Activated CD8-positive, alpha-beta memory T cell treated with anti-CD3 and anti-CD28 coated beads, Interleukin-2, amount 10 ng/mL, durations not matched to agents 7 days and 5 days (primary cell): ENCODE data around the gene USH2A. TPM values are rescaled to one million over a fixed set of nuclear protein-coding genes. Genes with fewer than 3 reads are reported as not detected.
"Not testable (repeated sequence)": the region's sequence is repeated elsewhere in the genome, so short reads cannot be mapped to it uniquely, and the experiment has no call there.

ENCODE experiments used
- ATAC-seq: fragments of 150-1000 bp; cut with Tn5 transposase; one replicate; pipeline ENCODE4 v1.10.0; 2021; ENCODE audit warnings: moderate library complexity
- CTCF ChIA-PET: fragments of 350-600 bp; sonication (Branson Sonifier 250); formaldehyde crosslinking; loops from one replicate; lab custom pipeline; 2021; ENCODE audit warnings: antibody characterized with exemption; lab: Charles Lee
- DNase-seq: peaks from one replicate; pipeline ENCODE4 v3.0.0-alpha.2; 2020
- H3K27ac Mint-ChIP-seq: one replicate; pipeline ENCODE4 v1.8.0; 2021; ENCODE audit warnings: mild to moderate bottlenecking, mixed read lengths
- H3K27me3 Mint-ChIP-seq: one replicate; pipeline ENCODE4 v1.8.0; 2021; ENCODE audit warnings: mixed read lengths
- H3K36me3 Mint-ChIP-seq: one replicate; pipeline ENCODE4 v1.8.0; 2021; ENCODE audit warnings: mild to moderate bottlenecking, mixed read lengths
- H3K4me1 Mint-ChIP-seq: one replicate; pipeline ENCODE4 v1.8.0; 2021; ENCODE audit warnings: mixed read lengths
- H3K4me3 Mint-ChIP-seq: one replicate; pipeline ENCODE4 v1.8.0; 2021; ENCODE audit warnings: mild to moderate bottlenecking, moderate library complexity, mixed read lengths
- H3K9me3 Mint-ChIP-seq: one replicate; pipeline ENCODE4 v1.8.0; 2022; ENCODE audit warnings: low read depth, mixed read lengths
- total RNA-seq, 2 experiments: library from RNA; stranded (reverse); gene quantifications; one replicate each; pipeline ENCODE4 v1.2.3, GENCODE V29; 2021

USH2A gene
- total RNA-seq, 2 experiments from 2014 or later = not detected

GRCh38 chr1:216154063-216154462, 269.2 kb downstream of the USH2A start:
- Mint-ChIP-seq H3K4me3 (no peak overlapping the region), H3K9me3 (peaks cover 5% of the 10 kb centered on the region), H3K4me1 (no peaks in the 10 kb centered on the region), H3K36me3 (no peaks in the 10 kb centered on the region), H3K27ac (no peak overlapping the region), H3K27me3 (no peaks in the 10 kb centered on the region)
- CTCF ChIA-PET = no interaction called here
- no peak for DNase-seq
- no peak for ATAC-seq

GRCh38 chr1:216153130-216153529, 270.1 kb downstream of the USH2A start:
- Mint-ChIP-seq H3K27ac (no peak overlapping the region), H3K36me3 (no peaks in the 10 kb centered on the region), H3K4me1 (no peaks in the 10 kb centered on the region), H3K4me3 (no peak overlapping the region), H3K9me3 (peaks cover 5% of the 10 kb centered on the region), H3K27me3 (no peaks in the 10 kb centered on the region)
- CTCF ChIA-PET = no interaction called here
- no peak for DNase-seq
- no peak for ATAC-seq

GRCh38 chr1:216145451-216146018, 277.7 kb downstream of the USH2A start:
- DNase-seq, H3K4me3 Mint-ChIP-seq, H3K4me1 Mint-ChIP-seq, CTCF ChIA-PET, H3K36me3 Mint-ChIP-seq, H3K27me3 Mint-ChIP-seq, ATAC-seq, H3K27ac Mint-ChIP-seq, H3K9me3 Mint-ChIP-seq: not testable (repeated sequence)

GRCh38 chr1:216144661-216145450, 278.4 kb downstream of the USH2A start:
- Mint-ChIP-seq H3K27ac (no peak overlapping the region), H3K27me3 (no peaks in the 10 kb centered on the region), H3K4me1 (no peaks in the 10 kb centered on the region), H3K36me3 (no peaks in the 10 kb centered on the region), H3K9me3 (no peaks in the 10 kb centered on the region), H3K4me3 (no peak overlapping the region)
- CTCF ChIA-PET = no interaction called here
- ATAC-seq (no peak), DNase-seq (no peak)

- Mint-ChIP-seq H3K27me3 (no peaks in the 10 kb centered on the region), H3K27ac (no peak overlapping the region), H3K36me3 (no peaks in the 10 kb centered on the region), H3K4me1 (no peaks in the 10 kb centered on the region), H3K4me3 (no peak overlapping the region), H3K9me3 (no peaks in the 10 kb centered on the region)
- ATAC-seq = no peak
- no peak for DNase-seq
- CTCF ChIA-PET = no interaction called here
Observed at GRCh38 chr1:216142921-216143320, 280.3 kb downstream of the USH2A start.

GRCh38 chr1:216140730-216141524, 282.3 kb downstream of the USH2A start:
- CTCF ChIA-PET = no interaction called here
- Mint-ChIP-seq H3K27ac (no peak overlapping the region), H3K4me3 (no peak overlapping the region), H3K4me1 (no peaks in the 10 kb centered on the region), H3K36me3 (no peaks in the 10 kb centered on the region), H3K27me3 (no peaks in the 10 kb centered on the region), H3K9me3 (no peaks in the 10 kb centered on the region)
- ATAC-seq = no peak
- DNase-seq = no peak

- H3K27me3 Mint-ChIP-seq = no peaks in the 10 kb centered on the region
- peaks cover 5% of the 10 kb centered on the region for H3K9me3 Mint-ChIP-seq
- H3K27ac Mint-ChIP-seq = no peak overlapping the region
- no peaks in the 10 kb centered on the region for H3K36me3 Mint-ChIP-seq
- no peak for ATAC-seq
- no peak for DNase-seq
- no peaks in the 10 kb centered on the region for H3K4me1 Mint-ChIP-seq
- H3K4me3 Mint-ChIP-seq = no peak overlapping the region
- CTCF ChIA-PET = no interaction called here
Observed at GRCh38 chr1:216124192-216124781, 299.0 kb downstream of the USH2A start.

GRCh38 chr1:216123446-216124191, 299.6 kb downstream of the USH2A start:
- DNase-seq = no peak
- H3K9me3 Mint-ChIP-seq = peaks cover 5% of the 10 kb centered on the region
- no peak for ATAC-seq
- no peak overlapping the region for H3K4me3 Mint-ChIP-seq
- no peaks in the 10 kb centered on the region for H3K4me1 Mint-ChIP-seq
- CTCF ChIA-PET = no interaction called here
- no peaks in the 10 kb centered on the region for H3K27me3 Mint-ChIP-seq
- no peaks in the 10 kb centered on the region for H3K36me3 Mint-ChIP-seq
- no peak overlapping the region for H3K27ac Mint-ChIP-seq

GRCh38 chr1:216119600-216119999, 303.6 kb downstream of the USH2A start:
- no peak for DNase-seq
- Mint-ChIP-seq H3K4me3 (no peak overlapping the region), H3K4me1 (no peaks in the 10 kb centered on the region), H3K9me3 (peaks cover 2% of the 10 kb centered on the region), H3K27me3 (no peaks in the 10 kb centered on the region), H3K36me3 (no peaks in the 10 kb centered on the region), H3K27ac (no peak overlapping the region)
- CTCF ChIA-PET = no interaction called here
- ATAC-seq = no peak

GRCh38 chr1:216114180-216114579, 309.1 kb downstream of the USH2A start:
- CTCF ChIA-PET = no interaction called here
- no peaks in the 10 kb centered on the region for H3K27me3 Mint-ChIP-seq

GRCh38 chr1:216113181-216113580, 310.1 kb downstream of the USH2A start:
- Mint-ChIP-seq H3K27me3 (no peaks in the 10 kb centered on the region), H3K36me3 (no peaks in the 10 kb centered on the region), H3K4me1 (no peaks in the 10 kb centered on the region), H3K9me3 (peaks cover 2% of the 10 kb centered on the region), H3K4me3 (no peak overlapping the region), H3K27ac (no peak overlapping the region)
- ATAC-seq = no peak
- CTCF ChIA-PET = no interaction called here
- DNase-seq = no peak

More at GRCh38 chr1:216114180-216114579, 309.1 kb downstream of the USH2A start:
- H3K4me3 Mint-ChIP-seq = no peak overlapping the region
- no peak overlapping the region for H3K27ac Mint-ChIP-seq
- no peaks in the 10 kb centered on the region for H3K4me1 Mint-ChIP-seq
- H3K9me3 Mint-ChIP-seq = peaks cover 2% of the 10 kb centered on the region
- no peak for DNase-seq
- H3K36me3 Mint-ChIP-seq = no peaks in the 10 kb centered on the region
- no peak for ATAC-seq

GRCh38 chr1:216111842-216112241, 311.4 kb downstream of the USH2A start:
- no peaks in the 10 kb centered on the region for H3K36me3 Mint-ChIP-seq
- ATAC-seq = no peak

GRCh38 chr1:216095400-216095799, 327.8 kb downstream of the USH2A start:
- Mint-ChIP-seq H3K9me3 (peaks cover 15% of the 10 kb centered on the region), H3K4me3 (no peak overlapping the region)
- CTCF ChIA-PET = no interaction called here

More at GRCh38 chr1:216111842-216112241, 311.4 kb downstream of the USH2A start:
- no peak overlapping the region for H3K4me3 Mint-ChIP-seq
- H3K4me1 Mint-ChIP-seq = no peaks in the 10 kb centered on the region
- no peaks in the 10 kb centered on the region for H3K27me3 Mint-ChIP-seq
- peaks cover 2% of the 10 kb centered on the region for H3K9me3 Mint-ChIP-seq
- H3K27ac Mint-ChIP-seq = no peak overlapping the region
- CTCF ChIA-PET = no interaction called here
- no peak for DNase-seq

More at GRCh38 chr1:216095400-216095799, 327.8 kb downstream of the USH2A start:
- Mint-ChIP-seq H3K27ac (no peak overlapping the region), H3K4me1 (no peaks in the 10 kb centered on the region), H3K36me3 (no peaks in the 10 kb centered on the region), H3K27me3 (no peaks in the 10 kb centered on the region)
- DNase-seq = no peak
- no peak for ATAC-seq
